Ovary (tissue), 3 donors: ENCODE results near the gene GADD45B.

Experiments used
- CTCF ChIP-seq, 3 donors: fragments of 450-650 bp in 2 of 3; fragments of 200-600 bp in 1 of 3; IDR thresholded peaks; one replicate each; pipeline versions ENCODE4 v1.5.1 to v1.8.0; 2016 to 2022; ENCODE audit warnings: antibody characterized with exemption in 3 of 3, mild to moderate bottlenecking in 1 of 3
- EP300 ChIP-seq: sonication (generic); formaldehyde crosslinking; IDR thresholded peaks from one replicate; pipeline ENCODE4 v1.6.1; 2017; ENCODE audit warnings: antibody characterized with exemption
- donor health status: DM: no; HTN: no; CAD: no.

DNA sequence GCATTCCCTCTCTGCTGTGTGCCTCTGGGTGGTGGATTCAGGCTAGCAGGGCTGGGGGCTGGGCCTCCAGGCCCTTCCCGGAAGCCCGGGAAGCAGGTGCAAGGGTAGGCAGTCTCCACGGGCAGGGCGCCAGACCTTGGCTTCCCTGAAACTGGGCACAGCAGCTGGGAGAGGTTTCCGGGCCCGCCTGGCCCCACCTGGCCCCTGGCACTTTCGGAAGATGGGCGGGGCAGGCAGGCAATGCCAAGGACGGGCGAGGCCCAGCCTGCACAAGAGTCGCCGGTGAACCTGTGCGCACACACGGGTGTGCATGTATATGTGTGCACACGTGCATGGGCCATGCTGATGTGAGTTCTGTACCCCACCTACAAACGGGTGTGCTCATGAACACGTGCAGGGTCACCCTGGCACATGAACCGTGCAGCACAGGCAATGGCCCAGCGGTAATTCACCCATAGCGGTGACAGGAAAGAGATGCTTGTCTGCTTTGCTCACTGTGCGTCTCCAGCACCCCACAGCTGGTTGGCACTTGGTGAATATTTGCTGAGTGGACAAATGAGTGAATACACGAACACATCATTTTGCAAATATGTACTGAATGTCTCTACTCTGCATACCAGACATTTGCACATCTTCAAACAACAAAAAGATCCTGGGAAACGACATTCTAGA lies 15.3 kb downstream of the GADD45B start:
- no peak for TF ChIP-seq CTCF (IDR thresholded peaks at IDR 0.05)
- no peak for TF ChIP-seq EP300
